ENCODE data around the gene IRAK3.
"Not testable (repeated sequence)": the region's sequence is repeated elsewhere in the genome, so short reads cannot be mapped to it uniquely, and the experiment has no call there.

The IRAK3 gene

DNA sequence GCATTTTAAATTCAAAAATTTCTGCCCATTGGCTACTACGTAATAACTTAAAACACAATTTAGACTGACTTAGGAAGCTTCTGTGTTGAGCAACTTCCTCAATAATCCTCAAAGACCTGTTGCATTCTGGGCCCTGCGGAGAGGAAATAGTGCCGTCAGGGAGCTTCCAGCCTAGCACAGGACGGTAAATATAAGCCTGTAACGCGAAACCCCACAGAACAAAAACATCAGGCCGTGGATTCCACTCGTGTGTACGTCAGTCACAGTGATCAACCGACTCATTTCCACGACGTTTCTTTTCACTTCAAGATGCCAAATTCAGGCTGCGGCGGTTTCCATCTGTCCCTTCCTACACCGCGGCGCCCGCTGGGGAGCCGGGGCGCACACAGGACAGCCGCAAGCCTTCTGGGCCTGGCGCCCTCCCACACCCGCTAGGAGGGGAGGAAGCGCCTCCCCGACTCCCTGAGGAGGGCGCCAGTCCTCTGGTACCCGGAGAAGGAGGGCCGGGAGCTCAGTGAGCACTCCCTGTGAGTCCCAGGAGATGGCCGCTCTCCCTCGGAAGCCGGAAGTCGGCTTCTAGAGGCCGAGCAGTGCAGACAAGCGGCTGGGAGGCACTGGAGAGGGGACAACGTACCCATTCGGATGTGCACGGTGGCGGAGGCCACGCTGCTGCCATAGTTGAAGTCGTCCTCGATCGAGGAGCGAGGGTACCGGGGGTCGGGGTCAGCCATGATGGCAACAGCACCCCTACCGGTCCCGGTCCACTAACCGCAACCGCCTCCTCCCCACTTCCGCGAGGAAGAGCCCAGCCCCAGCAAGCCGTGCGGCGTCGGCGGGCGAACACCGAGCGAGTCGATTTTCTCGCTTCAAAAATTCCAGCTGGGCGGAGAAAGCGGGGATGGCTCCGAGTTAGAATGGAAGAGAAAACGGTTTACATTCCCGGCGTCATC is 19.5 kb upstream of the IRAK3 start, which contains the start of gene TMBIM4:
Gene TMBIM4 (minus strand): TSS at position 776 of the 950 bp plus-strand sequence. CDS start 45 bp downstream, at position 731.
- peak; percentile 64 to 68 for DNase-seq (ENCODE audit: low read depth in 2 of 2)

DNA sequence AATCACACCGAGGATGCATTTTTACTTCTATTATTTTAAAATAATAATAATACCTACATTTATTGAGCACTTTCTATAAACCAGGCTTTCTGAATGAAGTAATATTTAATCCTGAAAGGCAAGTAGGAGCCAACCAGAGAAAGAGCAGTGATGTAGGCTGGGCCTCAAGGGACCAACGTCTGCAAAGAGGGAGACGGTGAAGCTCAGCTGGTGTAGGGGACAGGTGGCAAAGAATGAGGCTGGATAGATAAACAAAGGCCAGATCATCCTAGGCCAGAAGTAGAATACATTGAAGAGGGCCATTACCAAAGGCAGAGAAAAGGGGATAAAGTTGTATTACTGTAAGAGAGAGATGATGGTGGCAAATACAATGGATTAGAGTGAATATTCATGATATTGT is 18.4 kb upstream of the IRAK3 start:
- DNase-seq (ENCODE audit: low read depth in 2 of 2): no peak

DNA sequence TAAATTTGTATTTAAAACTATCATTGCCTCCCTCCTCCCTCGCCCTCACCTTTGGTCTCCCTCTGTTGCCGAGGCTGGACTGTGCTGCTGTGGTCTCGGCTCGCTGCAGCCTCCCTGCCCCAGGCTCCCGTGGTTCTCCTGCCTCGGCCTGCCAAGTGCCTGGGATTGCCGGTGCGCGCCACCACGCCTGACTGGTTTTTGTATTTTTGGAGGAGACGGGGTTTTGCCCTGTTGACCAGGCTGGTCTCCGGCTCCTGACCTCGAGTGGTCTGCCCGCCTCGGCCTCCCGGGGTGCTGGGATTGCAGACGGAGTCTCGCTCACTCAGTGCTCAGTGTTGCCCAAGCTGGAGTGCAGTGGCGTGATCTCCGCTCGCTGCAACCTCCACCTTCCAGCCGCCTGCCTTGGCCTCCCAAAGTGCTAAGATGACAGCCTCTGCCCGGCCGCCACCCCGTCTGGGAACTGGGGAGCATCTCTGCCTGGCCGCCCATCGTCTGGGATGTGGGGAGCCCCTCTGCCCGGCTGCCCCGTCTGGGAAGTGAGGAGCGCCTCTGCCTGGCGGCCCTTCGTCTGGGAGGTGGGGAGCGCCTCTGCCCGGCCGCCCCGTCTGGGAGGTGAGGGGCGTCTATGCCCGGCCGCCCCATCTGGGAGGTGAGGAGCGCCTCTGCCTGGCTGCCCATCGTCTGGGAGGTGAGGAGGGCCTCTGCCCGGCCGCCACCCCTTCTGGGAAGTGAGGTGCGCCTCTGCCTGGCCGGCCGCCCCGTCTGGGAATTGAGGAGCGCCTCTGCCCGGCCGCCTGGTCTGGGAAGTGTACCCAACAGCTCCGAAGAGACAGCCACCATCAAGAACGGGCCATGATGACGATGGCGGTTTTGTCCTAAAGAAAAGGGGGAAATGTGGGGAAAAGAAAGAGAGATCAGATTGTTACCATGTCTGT is 14.4 kb upstream of the IRAK3 start:
- DNase-seq (ENCODE audit: low read depth in 2 of 2): not testable (repeated sequence)

DNA sequence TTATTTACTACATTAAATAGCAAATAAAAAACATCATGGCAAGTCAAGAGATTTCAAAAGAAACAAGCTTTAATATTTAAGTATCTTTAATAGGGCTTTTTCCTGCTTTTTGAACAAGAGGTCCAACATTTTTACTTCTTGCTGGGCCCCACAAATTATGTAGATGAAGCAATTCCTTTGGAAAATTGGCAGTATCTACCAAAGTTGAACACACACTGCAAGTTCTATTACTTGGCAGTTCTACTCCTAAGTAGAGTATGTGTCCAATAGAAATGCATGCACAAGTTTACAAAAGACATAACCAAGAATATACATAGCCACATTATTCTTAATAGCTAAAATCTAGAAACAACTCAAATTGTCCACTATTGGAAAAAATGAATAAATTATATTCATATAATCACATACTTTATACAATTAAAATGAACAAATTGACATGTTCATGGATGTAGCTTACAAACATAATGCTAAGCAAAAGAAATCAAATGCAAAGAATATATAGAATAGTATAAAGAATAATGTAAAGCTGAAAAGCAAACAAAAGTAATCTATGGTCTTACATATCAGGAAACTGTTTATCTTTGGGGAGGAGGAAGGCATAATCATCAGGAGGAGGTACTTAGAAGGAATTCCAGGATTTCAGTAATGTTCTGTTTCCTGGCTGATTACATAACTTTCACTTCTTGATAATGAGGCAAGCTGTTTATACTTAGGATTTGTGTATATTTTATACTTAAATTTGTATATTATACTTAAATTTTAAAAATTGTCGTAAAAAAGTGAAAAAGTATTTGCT is 12.7 kb upstream of the IRAK3 start:
- DNase-seq (ENCODE audit: low read depth in 2 of 2): no peak

DNA sequence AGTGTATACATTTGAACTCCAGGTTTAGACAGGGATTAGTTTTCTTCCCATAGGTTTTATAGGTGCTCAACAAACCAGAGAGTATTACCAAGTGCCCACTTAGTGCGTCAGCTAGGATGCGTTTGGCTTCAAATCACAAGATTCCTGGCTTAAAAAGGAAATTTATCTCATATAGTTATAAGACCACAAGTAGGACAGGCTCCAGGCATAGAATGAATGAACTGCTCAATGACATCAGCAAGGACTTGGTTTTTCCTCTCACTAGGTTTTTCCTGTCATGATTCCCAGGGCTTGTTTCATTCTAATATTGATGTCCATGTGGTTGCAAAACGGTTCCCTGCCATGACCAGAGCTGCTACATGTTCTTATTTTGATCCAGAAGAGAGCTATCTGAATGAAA is 6.1 kb upstream of the IRAK3 start:
- DNase-seq (ENCODE audit: low read depth in 2 of 2): no peak

DNA sequence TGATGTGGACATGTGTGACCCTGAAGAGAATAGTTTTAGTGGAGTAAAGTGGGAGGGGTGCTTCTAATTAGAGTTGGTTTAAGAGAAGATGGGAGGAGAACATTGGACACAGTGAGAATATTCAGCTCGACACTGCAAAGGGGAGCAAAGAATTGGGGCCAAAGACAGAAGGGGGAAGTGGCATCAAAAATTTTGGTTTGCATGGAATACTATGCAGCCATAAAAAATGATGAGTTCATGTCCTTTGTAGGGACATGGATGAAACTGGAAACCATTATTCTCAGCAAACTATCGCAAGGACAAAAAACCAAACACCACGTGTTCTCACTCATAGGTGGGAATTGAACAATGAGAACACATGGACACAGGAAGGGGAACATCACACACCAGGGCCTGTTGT is 4.2 kb upstream of the IRAK3 start:
- DNase-seq (ENCODE audit: low read depth in 2 of 2): not testable (repeated sequence)

DNA sequence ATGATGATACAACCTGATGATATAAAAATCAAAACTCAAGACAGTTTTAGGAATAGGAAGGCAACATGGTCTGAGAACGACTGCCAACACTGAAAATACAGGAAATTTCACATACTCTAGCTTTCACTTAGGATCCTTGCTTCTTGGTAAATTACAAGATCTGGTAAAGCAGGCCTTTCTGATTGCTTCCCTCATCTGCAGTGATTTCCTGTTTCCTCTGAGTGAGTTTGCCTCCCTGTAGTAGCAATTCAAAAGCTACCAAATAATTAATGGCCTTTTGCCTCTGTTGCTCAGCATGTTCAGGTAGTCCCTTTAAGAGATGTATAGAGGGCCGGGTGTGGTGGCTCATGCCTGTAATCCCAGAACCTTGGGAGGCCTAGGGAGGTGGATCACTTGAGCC is 2.0 kb upstream of the IRAK3 start:
- DNase-seq (ENCODE audit: low read depth in 2 of 2): no peak

DNA sequence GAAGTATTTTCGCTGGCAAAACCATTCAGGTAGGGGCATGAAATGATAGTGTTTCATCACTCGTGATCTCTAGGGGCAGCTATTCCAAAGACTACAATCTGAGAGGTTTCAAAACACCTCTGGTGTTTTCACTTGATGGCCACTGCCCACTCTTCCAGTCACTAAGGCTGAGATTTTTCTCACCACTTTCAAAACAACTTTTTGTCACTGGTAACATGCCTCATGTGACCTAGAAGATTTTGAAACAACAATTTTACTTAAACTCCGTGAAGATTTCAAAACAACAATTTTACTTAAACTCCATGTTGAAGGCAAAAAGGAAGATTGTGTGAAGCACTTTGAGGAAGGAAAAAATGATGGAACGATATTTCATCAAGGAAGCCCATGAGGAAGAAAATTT is 1.2 kb upstream of the IRAK3 start:
- no peak for DNase-seq (ENCODE audit: low read depth in 2 of 2)

DNA sequence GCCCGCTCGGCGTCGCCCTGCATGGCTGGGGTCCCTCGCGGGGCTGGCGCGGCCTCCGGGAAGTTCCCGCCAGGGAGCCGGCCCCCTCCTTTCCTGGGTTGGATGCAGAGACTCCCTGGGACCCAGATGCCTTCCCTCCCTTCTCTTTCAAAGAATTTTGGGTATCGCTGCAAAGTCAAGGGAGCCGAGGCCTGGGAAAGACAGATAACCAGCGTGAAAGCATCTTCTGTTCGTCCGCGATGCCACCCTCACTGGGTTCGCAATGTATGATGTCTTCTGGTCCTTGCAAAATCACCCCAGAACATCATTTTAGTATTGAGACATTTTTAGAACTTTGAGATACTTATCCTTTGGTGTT is 451 bp downstream of the IRAK3 start:
- DNase-seq (ENCODE audit: low read depth in 2 of 2): no peak

DNA sequence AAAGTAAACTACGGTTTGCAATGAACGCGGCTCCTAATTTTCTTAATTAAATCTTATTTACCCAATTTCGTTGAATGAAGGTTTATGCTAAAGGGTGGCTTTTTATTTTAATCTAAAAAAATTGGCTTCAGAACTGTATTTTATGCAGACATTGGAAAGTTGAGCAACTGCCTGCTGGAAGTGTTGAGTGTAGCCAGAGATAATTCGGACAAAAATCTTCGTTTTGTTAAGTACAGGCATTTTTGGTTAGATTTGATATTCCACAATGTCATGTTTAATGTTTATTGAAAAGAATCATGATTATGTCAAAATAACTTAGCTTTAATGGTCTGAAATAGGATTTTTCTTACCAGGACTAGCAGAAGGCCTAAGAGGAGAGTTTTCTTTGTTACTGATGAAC is 875 bp downstream of the IRAK3 start:
- DNase-seq (ENCODE audit: low read depth in 2 of 2): no peak

DNA sequence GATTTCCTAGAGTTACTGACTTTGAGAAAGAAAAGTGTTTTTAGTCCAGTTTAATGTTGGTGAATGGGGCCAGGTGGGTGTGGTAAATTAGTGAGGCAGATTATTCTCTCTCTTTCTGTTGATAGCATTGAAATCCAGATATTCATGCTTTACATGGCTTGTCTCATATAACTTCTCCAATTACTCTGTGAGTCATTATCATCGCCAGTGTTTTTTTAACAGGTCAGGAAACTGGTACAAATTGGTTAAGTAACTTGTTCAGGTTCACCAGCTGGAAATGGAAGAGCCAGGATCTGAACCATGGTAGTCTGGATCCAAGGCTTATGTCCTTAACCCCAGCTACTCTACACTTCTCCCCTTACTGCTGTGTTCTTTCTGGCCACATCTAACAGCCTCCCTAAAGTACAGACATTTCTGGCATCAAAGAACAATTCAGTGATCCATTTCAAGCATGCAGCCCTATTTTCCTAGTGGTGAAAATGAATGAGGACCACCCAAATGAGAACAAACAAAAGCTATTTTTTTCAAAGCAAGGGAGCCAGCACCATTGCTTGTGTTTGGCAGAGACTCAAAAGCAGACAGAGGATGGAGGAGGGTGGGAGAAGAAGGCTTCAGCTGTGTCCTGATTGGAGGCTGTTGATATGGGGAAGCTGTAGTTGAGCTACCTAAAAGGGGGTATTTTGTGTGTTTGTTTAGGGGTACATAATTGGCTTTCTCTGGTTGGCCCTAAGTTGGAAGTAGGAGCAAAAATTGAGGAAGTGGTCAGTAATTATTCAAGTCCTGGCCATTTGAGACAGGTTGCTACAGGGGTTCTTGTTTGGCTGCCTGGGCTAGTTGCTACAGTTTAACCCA is 1.7 kb downstream of the IRAK3 start:
- no peak for DNase-seq (ENCODE audit: low read depth in 2 of 2)

DNA sequence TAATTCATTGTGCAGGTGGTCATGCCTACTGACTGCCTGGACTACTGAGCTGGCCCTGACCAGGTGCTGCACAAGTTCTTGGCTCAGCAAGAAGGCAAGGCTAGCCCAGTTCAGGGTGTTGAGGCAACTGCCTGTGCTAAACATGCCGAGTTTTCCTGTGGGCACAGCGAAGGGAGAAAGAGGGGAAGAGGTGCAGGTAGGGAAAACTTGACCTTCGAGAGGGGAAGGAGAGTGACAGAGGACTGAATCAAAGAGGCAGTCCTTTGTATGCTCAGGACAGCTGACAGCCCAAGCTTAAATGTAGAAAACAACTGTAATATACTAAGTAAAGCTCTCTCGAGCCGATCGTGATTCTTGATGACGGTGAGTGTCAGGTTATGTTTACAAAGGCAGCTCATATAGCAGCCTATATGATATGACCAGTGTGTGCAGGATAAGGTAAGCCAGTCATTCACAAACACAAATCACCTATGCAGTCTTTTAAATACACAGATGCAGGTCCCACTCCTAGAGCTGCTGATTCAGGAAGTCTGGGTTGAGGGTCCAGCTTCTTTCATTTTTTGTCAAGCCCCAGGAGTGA is 2.6 kb downstream of the IRAK3 start:
- DNase-seq (ENCODE audit: low read depth in 2 of 2): no peak

DNA sequence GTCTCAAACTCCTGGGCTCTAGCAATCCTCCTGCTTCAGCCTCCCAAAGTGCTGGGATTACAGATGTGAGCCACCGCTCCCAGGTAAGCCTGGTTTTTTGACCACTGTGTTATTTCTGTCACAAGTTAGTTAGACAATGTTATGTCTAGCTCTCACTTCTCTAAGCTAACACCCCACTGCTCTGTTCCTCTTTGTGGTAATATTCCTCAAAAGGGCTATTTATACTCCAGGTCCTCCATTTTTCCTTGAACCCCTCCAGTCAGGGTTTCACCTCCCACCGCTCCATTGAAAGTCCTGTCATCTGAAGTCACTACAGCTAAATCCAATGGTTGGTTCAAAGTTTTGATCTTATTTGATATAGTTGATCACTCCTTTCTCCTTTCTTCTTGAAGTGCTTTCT is 5.1 kb downstream of the IRAK3 start:
- DNase-seq (ENCODE audit: low read depth in 2 of 2): no peak

DNA sequence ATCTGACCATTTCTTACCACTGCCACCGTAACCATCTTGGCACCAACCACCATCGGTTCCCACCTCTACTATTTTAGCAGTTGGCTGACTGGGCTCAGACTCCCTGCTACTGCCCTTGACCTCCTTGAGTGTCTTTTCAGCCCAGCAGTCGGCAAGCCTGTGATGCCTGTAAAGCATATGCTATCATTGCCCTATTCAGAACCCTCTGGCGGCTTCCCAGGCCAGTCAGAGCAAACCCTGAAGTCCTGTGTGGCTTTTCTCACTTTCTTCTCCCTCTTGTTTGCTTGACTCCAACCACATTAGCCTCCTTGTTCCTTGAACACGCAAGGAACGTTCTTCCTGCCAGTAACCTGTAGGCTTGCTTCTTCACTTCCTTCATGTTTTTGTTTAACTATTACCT is 6.2 kb downstream of the IRAK3 start:
- DNase-seq (ENCODE audit: low read depth in 2 of 2): no peak

DNA sequence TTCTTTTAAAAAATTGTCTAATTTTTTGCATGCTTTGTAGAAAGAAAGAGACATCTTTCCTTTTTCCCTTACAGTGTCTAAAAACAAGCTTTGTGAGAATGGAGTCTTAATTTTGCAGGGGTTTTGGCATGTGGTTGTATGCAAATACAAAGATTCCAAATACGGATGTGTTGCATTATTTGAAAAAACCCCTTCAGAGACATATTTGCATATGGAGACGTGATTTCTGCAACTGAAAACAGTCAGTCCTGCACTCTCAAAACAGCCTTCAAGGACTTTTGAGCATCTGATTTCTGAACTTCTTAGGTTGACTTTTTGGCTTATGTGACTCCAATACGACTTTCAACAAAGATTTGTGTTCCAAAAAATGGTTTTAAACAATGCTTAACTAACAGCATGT is 7.8 kb downstream of the IRAK3 start:
- no peak for DNase-seq (ENCODE audit: low read depth in 2 of 2)

DNA sequence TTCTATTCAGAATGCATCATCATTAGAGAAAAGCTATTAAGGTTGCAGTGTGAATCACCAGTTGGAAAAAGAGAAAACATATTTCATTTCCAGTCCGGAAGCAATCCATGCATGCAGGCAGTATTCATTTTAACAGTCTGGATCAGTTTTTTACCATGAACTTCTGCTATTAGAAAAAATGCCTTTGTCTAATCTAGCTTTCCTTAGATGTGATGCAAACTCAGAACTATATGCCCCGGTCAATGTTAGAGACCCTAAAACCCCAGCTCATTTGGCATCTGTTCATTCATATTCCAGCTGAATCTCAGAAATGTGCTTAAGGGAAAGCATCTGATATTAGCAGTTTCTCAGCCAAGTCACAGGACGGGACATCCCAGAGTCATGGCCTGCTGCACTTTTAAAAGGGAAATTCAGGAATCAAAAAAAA is 8.5 kb downstream of the IRAK3 start:
- DNase-seq (ENCODE audit: low read depth in 2 of 2): no peak

DNA sequence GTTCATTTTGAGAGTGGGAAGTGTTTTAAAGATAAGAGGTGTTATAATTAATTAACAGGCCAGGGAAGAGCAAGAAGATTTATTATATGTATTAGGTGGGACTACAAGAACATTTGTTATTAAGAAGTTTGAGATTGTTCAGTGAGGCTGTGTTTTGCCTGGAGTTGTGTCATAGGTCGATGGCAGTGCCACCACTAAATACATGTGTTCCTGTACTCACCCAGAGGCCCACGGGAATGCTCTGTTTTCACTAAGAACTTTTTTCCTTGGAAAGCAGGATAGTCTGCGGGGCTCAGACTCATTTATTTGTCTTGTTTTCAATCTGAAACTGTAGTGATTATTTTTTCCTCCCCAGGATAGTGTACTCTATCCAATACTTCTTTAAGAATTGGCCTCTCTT is 10.1 kb downstream of the IRAK3 start:
- no peak for DNase-seq (ENCODE audit: low read depth in 2 of 2)

DNA sequence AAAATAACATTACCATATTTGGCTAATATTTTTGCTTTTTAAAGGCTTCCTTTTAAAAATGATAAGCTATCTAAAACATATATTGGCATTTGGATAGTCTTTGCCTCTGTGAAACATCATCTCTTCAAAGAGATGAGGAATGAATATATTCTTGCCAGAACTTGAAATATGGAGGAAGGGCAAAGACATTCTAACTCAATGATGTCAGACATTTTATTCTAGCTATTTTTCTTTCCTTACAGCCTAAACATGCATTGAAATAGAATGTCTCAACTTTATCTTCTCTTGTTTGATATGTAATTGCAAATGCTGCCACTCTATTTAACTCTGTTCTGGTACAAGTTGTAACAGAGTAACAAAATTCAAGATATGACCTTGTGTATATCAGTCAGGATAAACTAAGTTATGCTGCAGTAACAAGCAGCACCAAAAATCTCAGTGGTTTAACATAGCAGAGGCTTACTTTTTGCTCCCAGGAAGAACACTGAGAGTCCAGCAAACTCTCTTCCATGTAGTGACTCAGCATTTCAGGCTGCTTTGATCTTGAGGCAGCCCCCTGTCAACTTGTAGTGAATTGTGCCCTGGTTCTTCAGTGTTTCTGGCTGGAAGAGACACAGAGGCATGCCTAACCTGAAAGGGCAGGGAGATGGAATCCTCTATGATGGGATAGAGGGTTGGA is 11.0 kb downstream of the IRAK3 start:
- no peak for DNase-seq (ENCODE audit: low read depth in 2 of 2)

DNA sequence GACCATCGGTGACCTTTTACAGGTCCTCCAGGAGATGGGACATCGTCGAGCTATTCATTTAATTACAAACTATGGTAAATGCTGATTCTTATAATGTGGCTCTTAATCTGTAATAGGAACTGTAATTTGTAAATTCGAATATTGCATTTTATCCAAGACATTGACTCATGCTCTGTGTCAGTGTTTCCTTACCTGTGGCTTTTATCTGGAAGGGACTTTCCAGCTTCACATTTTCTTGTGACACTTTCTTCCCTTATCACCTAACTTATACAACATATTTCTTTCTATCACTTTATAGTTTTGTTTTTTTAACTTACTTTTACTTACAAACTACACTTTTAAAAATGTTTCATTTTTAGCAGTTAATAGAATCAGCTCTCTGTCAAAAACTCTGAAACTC is 14.8 kb downstream of the IRAK3 start:
- no peak for DNase-seq (ENCODE audit: low read depth in 2 of 2)

DNA sequence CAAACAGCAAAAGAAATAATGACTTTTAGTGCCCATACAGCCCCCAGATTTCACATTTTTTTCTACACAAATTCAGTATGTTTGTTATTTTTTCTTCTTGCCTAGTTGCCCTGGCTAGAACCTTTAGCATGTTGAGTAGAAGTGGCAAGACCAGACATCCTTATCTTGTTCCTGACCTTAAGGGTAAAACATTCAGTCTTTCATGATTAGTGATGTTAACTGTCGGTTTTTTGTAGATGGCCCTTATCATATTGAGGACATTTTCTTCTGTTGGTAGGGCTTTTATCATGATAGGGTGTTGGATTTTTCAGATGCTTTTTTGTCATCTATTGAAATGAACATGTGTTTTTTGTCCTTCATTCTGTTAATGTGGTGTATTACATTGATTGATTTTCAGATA is 17.1 kb downstream of the IRAK3 start:
- no peak for DNase-seq (ENCODE audit: low read depth in 2 of 2)

Data from stimulated activated CD8-positive, alpha-beta memory T cell treated with anti-CD3 and anti-CD28 coated beads, Interleukin-2, amount 100 ng/mL, for 1 hour (primary cell).